HepG2 (cell line): Measurements from ENCODE around the gene PLCB4. TPM values are rescaled to one million over a fixed set of nuclear protein-coding genes. Genes with fewer than 3 reads are reported as not detected.

Source experiments
- ATAC-seq: fragments of 200-7000 bp; cut with Tn5 transposase; 3 replicates; pipeline ENCODE4 v1.9.1; 2020; ENCODE audit warnings: mild to moderate bottlenecking, moderate library complexity
- BruUV-seq: library from RNA; stranded (reverse); fragments of 400-500 nt; replicated peaks from 2 replicates; lab custom pipeline; 2021; lab: Mats Ljungman, UMichigan
- CTCF ChIA-PET: fragments of 300-600 bp; formaldehyde crosslinking; extraction: SDS; loops from one replicate; lab custom pipeline; 2021; ENCODE audit warnings: low total read pairs, inconsistent platforms, low intra/inter-chr PET ratio; lab: Yijun Ruan, JAX
- POLR2A ChIA-PET: fragments of 350-600 bp; sonication (Branson Sonifier 250); formaldehyde crosslinking; loops from one replicate; lab custom pipeline; 2020; ENCODE audit warnings: antibody characterized with exemption, inconsistent platforms; lab: Yijun Ruan, JAX
- DNase-seq: peaks from one replicate; pipeline ENCODE4 v3.0.0-alpha.2; 2015; ENCODE audit warnings: low spot score
- FAIRE-seq: peaks from 3 replicates; lab custom pipeline; 2011; peaks lifted over from hg19 to GRCh38; lab: Jason Lieb, UNC
- H2AFZ ChIP-seq: one replicate; pipeline ENCODE4 v1.6.1; 2011; ENCODE audit warnings: low read length, inconsistent platforms
- H3K27ac ChIP-seq: fragments of 300-600 bp; 3 replicates; pipeline ENCODE4 v1.8.0; 2011; ENCODE audit warnings: mixed run types, mild to moderate bottlenecking, mixed read lengths, low read length, inconsistent platforms; ENCODE audit not compliant: insufficient read depth; ENCODE audit errors: extremely low read length
- H3K27me3 ChIP-seq, 2 experiments: fragments of 200-600 bp in 1 of 2; 2 replicates in 1 of 2; 3 replicates in 1 of 2; pipeline versions ENCODE4 v1.6.0 to v1.8.0; 2011; ENCODE audit warnings: low read length in 2 of 2, mild to moderate bottlenecking in 2 of 2, moderate library complexity in 2 of 2, inconsistent platforms in 1 of 2; ENCODE audit not compliant: insufficient read depth in 2 of 2, control insufficient read depth in 1 of 2
- H3K36me3 ChIP-seq, 2 experiments: fragments of 200-600 bp in 1 of 2; replicated peaks in 1 of 2; 2 replicates in 1 of 2; 3 replicates in 1 of 2; pipeline versions ENCODE4 v1.5.1 to v1.8.0; 2011; ENCODE audit warnings: low read length in 2 of 2, inconsistent platforms in 1 of 2; ENCODE audit not compliant: insufficient read depth in 2 of 2, control insufficient read depth in 1 of 2
- H3K4me1 ChIP-seq: 2 replicates; pipeline ENCODE4 v1.5.1; 2012; ENCODE audit warnings: low read length, inconsistent platforms; ENCODE audit not compliant: insufficient read depth
- H3K4me2 ChIP-seq: 2 replicates; pipeline ENCODE4 v1.6.0; 2011; ENCODE audit warnings: low read depth, low read length, inconsistent platforms
- H3K4me3 ChIP-seq, 3 experiments: fragments of 200-600 bp in 1 of 3; sonication (generic), shearing (Covaris generic) in 1 of 3; replicated peaks in 1 of 3; 2 replicates each; pipeline ENCODE4 v1.5.1; 2011 to 2016; ENCODE audit warnings: low read length in 3 of 3, inconsistent platforms in 2 of 3, low read depth in 2 of 3, mild to moderate bottlenecking in 2 of 3, control low read depth in 1 of 3, mixed read lengths in 1 of 3; ENCODE audit not compliant: insufficient read depth in 1 of 3
- H3K79me2 ChIP-seq: one replicate; pipeline ENCODE4 v1.6.1; 2011; ENCODE audit warnings: low read length, inconsistent platforms; ENCODE audit not compliant: insufficient read depth
- H3K9ac ChIP-seq: 2 replicates; pipeline ENCODE4 v1.6.0; 2011; ENCODE audit warnings: mild to moderate bottlenecking, low read depth, low read length, inconsistent platforms; ENCODE audit not compliant: insufficient read depth
- H3K9me3 ChIP-seq: 2 replicates; pipeline ENCODE4 v1.5.1; 2012; ENCODE audit warnings: mild to moderate bottlenecking, low read length
- H4K20me1 ChIP-seq: 2 replicates; pipeline ENCODE4 v1.6.0; 2011; ENCODE audit warnings: inconsistent platforms, mild to moderate bottlenecking, low read length, moderate library complexity; ENCODE audit not compliant: insufficient read depth
- CTCF ChIP-seq: sonication (generic); formaldehyde crosslinking; IDR thresholded peaks from 2 replicates; pipeline ENCODE4 v1.5.0; 2020; ENCODE audit warnings: mild to moderate bottlenecking, missing genetic modification reagents, moderate library complexity
- FOXJ3 ChIP-seq: sonication (generic); formaldehyde crosslinking; IDR thresholded peaks from 2 replicates; pipeline ENCODE4 v1.4.0; 2020; ENCODE audit warnings: missing genetic modification reagents, mild to moderate bottlenecking, borderline replicate concordance
- RFX5 ChIP-seq: IDR thresholded peaks from 2 replicates; pipeline ENCODE4 v1.6.1; 2011; ENCODE audit warnings: low read depth, low read length, improper control_type of control experiment
- SYNCRIP ChIP-seq: fragments of 200-400 bp; formaldehyde crosslinking; IDR thresholded peaks from 2 replicates; pipeline ENCODE4 v1.6.1; 2018; ENCODE audit warnings: mild to moderate bottlenecking, low read depth, low read length; ENCODE audit not compliant: insufficient read depth
- TEAD2 ChIP-seq: sonication (generic); formaldehyde crosslinking; IDR thresholded peaks from 2 replicates; pipeline ENCODE4 v1.9.0; 2021; ENCODE audit warnings: missing genetic modification reagents
- ZNF616 ChIP-seq: sonication (generic); formaldehyde crosslinking; IDR thresholded peaks from 2 replicates; pipeline ENCODE4 v1.5.0; 2020; ENCODE audit warnings: low read depth, mild to moderate bottlenecking, missing genetic modification reagents
- ZNF784 ChIP-seq: sonication (generic); formaldehyde crosslinking; IDR thresholded peaks from 2 replicates; pipeline ENCODE4 v1.5.1; 2020; ENCODE audit warnings: missing genetic modification reagents, mild to moderate bottlenecking, borderline replicate concordance
- WGBS: methylation state at CpG from one replicate; pipeline ENCODE4 v1.1.6; 2017; ENCODE audit warnings: low lambda C conversion rate; 5-methylcytosine and 5-hydroxymethylcytosine counted together
- in situ Hi-C: cut with HindIII; loops from 2 replicates; pipeline ENCODE4 v1.10.0; 2017; ENCODE audit warnings: low pct_unique_long_range_greater_than_20kb; ENCODE audit not compliant: extremely low pct_ligation_motif_present
- intact Hi-C: fragments of 100-400 bp; cut with micrococcal nuclease; formaldehyde crosslinking; loops from one replicate; pipeline ENCODE4 v1.10.0; 2022; ENCODE audit not compliant: unreplicated experiment
- polyA plus RNA-seq, 8 experiments: library from polyadenylated mRNA; depleted of rRNA in 3 of 8; stranded (reverse) in 7 of 8; unstranded in 1 of 8; fragments of >200 nt; fragmentation: Illumina TruSeq in 4 of 8; extraction: Trizol in 4 of 8; gene quantifications; 2 replicates each; pipeline versions ENCODE4 v1.2.1 to v1.2.3, GENCODE V29; 2011 to 2016; ENCODE audit warnings: low read depth in 4 of 8, missing spikeins in 1 of 8, mixed read lengths in 1 of 8; ENCODE audit not compliant: insufficient read depth in 1 of 8
- total RNA-seq, 5 experiments: library from RNA; depleted of rRNA; stranded (reverse); fragments of >200 nt; fragmentation: Illumina TruSeq; extraction: Trizol; gene quantifications; 2 replicates each; pipeline ENCODE4 v1.2.3, GENCODE V29; 2016; ENCODE audit warnings: low read depth in 1 of 5

PLCB4 gene
- total and polyA plus RNA-seq, 2 of the 13 experiments (the other 11 are each of a cell fraction or from before 2014, with no cell fraction given) = 0.01 TPM; not detected in 1

- TF ChIP-seq ZNF784 (CRISPR knock-in tag) (no peak), RFX5 (no peak)
- TF ChIP-seq, all 625 proteins: peak for 0
Observed at GRCh38 chr20:9503526-9504245, 434.8 kb downstream of the PLCB4 start (continued).

GRCh38 chr20:9506280-9506821 lies 437.5 kb downstream of the PLCB4 start:
- Histone ChIP-seq H3K4me3 (no peak overlapping the region), H3K36me3 (no peaks in the 10 kb centered on the region), H3K79me2 (no peaks in the 10 kb centered on the region), H3K9me3 (no peaks in the 10 kb centered on the region), H3K4me1 (no peaks in the 10 kb centered on the region), H3K9ac (no peak overlapping the region), H3K27me3 (peaks cover 5 to 53% of the 10 kb centered on the region in 2 experiments), H2AFZ (no peak overlapping the region), H3K27ac (no peak overlapping the region), H4K20me1 (no peaks in the 10 kb centered on the region), H3K4me2 (no peak overlapping the region)
- POLR2A ChIA-PET = no interaction called here
- no peak for ATAC-seq
- TF ChIP-seq SYNCRIP (no peak), FOXJ3 (CRISPR knock-in tag) (no peak), TEAD2 (CRISPR knock-in tag) (no peak), CTCF (no peak), ZNF616 (CRISPR knock-in tag) (no peak)
- WGBS = 24% methylated on average over 34 of the region's 34 CpGs
- in situ Hi-C loops = no loop called here
- CTCF ChIA-PET = no interaction called here
- BruUV-seq = no TSS peak
- FAIRE-seq = no peak
- DNase-seq = no peak
- intact Hi-C loops = no loop called here
